Uterus (tissue), 4 donors: ENCODE measurements around the gene RABGAP1. TPM values are rescaled to one million over a fixed set of nuclear protein-coding genes. Genes with fewer than 3 reads are reported as not detected.

Experiments used
- DNase-seq, 2 donors: peaks; one replicate each; pipeline ENCODE4 v3.0.0-alpha.2; 2019 to 2020
- H3K27ac ChIP-seq, 2 donors: fragments of 200-600 bp; sonication (generic); 1 replicate in 1 of 2; 2 replicates in 1 of 2; pipeline ENCODE4 v1.5.1; 2016 to 2018
- H3K27me3 ChIP-seq, 2 donors: fragments of 200-600 bp; sonication (generic); one replicate each; pipeline ENCODE4 v1.5.1; 2018 to 2019; ENCODE audit warnings: control low read depth in 1 of 2
- H3K36me3 ChIP-seq, 2 donors: fragments of 200-600 bp; sonication (generic); one replicate each; pipeline ENCODE4 v1.5.1; 2019; ENCODE audit warnings: control low read depth in 1 of 2
- H3K4me1 ChIP-seq, 2 donors: fragments of 200-600 bp; sonication (generic); one replicate each; pipeline ENCODE4 v1.5.1; 2018 to 2019; ENCODE audit warnings: control low read depth in 1 of 2
- H3K4me3 ChIP-seq, 2 donors: fragments of 200-600 bp; sonication (generic); 1 replicate in 1 of 2; 2 replicates in 1 of 2; pipeline ENCODE4 v1.5.1; 2018 to 2019; ENCODE audit warnings: mild to moderate bottlenecking in 1 of 2
- H3K9me3 ChIP-seq, 2 donors: fragments of 200-600 bp; sonication (generic); one replicate each; pipeline ENCODE4 v1.5.1; 2019; ENCODE audit warnings: control low read depth in 1 of 2
- CTCF ChIP-seq, 4 experiments: fragments of 200-600 bp in 2 of 4; fragments of 450-650 bp in 2 of 4; sonication (generic) in 2 of 4; IDR thresholded peaks; one replicate each; pipeline ENCODE4 v1.5.1; 2016 to 2019; ENCODE audit warnings: antibody characterized with exemption in 4 of 4, mild to moderate bottlenecking in 2 of 4, moderate library complexity in 1 of 4
- POLR2A ChIP-seq, 2 donors: fragments of 450-650 bp; IDR thresholded peaks; one replicate each; pipeline ENCODE4 v1.6.1; 2016; ENCODE audit warnings: antibody characterized with exemption in 2 of 2, mild to moderate bottlenecking in 1 of 2, moderate library complexity in 1 of 2
- intact Hi-C: fragments of 100-400 bp; cut with DNase I; formaldehyde crosslinking; loops from one replicate; pipeline ENCODE4 v1.15.1; 2023; ENCODE audit warnings: low total_unique reads
- total RNA-seq, 4 donors: library from RNA; depleted of rRNA in 3 of 4; stranded (reverse); fragments of >200 nt in 3 of 4; gene quantifications; one replicate each; pipeline versions ENCODE4 v1.1.0 to v1.2.4, GENCODE V29; 2014 to 2023
- donor health status: DM: yes; HTN: yes; CAD: no.

RABGAP1 gene
- total RNA-seq, 4 donors from 2014 or later, result 81.2 to 107 (median 91.0) TPM

- no peaks in the 10 kb centered on the region for H3K9me3 ChIP-seq
- no peak overlapping the region for H3K27ac ChIP-seq
- no peak for DNase-seq
- no peaks in the 10 kb centered on the region for H3K36me3 ChIP-seq
- no peak for TF ChIP-seq CTCF (IDR thresholded peaks at IDR 0.05)
- no peak for TF ChIP-seq POLR2A (IDR thresholded peaks at IDR 0.05)
- intact Hi-C loops, result no loop called here
- H3K4me3 ChIP-seq, result no peak overlapping the region
- H3K27me3 ChIP-seq, result no peaks in the 10 kb centered on the region
- peaks cover 3 to 4% of the 10 kb centered on the region in 2 donors for H3K4me1 ChIP-seq
These were observed 124.4 kb downstream of the RABGAP1 start for GRCh38 chr9:123065196-123065595.

- H3K27me3 ChIP-seq, result no peaks in the 10 kb centered on the region
- intact Hi-C loops, result no loop called here
- H3K36me3 ChIP-seq, result no peaks in the 10 kb centered on the region
- TF ChIP-seq CTCF (IDR thresholded peaks at IDR 0.05) (no peak), POLR2A (IDR thresholded peaks at IDR 0.05) (no peak)
- peaks cover 3 to 4% of the 10 kb centered on the region in 2 donors for H3K4me1 ChIP-seq
- H3K4me3 ChIP-seq, result no peak overlapping the region
- no peak overlapping the region for H3K27ac ChIP-seq
- no peak for DNase-seq
- no peaks in the 10 kb centered on the region for H3K9me3 ChIP-seq
These were observed 126.3 kb downstream of the RABGAP1 start for GRCh38 chr9:123067136-123067535.

- Histone ChIP-seq H3K36me3 (no peaks in the 10 kb centered on the region), H3K4me3 (no peak overlapping the region), H3K27ac (peak overlapping the region; percentile 13 to 45)
These were observed 128.2 kb downstream of the RABGAP1 start for GRCh38 chr9:123069010-123069481.

GRCh38 chr9:123070198-123070597 is 129.4 kb downstream of the RABGAP1 start:
- Histone ChIP-seq H3K9me3 (no peaks in the 10 kb centered on the region), H3K36me3 (no peaks in the 10 kb centered on the region), H3K4me1 (peaks cover 0 to 8% of the 10 kb centered on the region in 2 donors), H3K27ac (no peak overlapping the region), H3K4me3 (no peak overlapping the region), H3K27me3 (no peaks in the 10 kb centered on the region)
- DNase-seq, result no peak
- TF ChIP-seq CTCF (IDR thresholded peaks at IDR 0.05), result no peak
- TF ChIP-seq POLR2A (IDR thresholded peaks at IDR 0.05), result no peak
- intact Hi-C loops, result no loop called here

More at GRCh38 chr9:123069010-123069481, 128.2 kb downstream of the RABGAP1 start:
- Histone ChIP-seq H3K9me3 (no peaks in the 10 kb centered on the region), H3K27me3 (no peaks in the 10 kb centered on the region), H3K4me1 (peaks cover 0 to 5% of the 10 kb centered on the region in 2 donors)
- TF ChIP-seq POLR2A (IDR thresholded peaks at IDR 0.05), result no peak
- no peak for TF ChIP-seq CTCF (IDR thresholded peaks at IDR 0.05)
- DNase-seq, result no peak
- intact Hi-C loops, result no loop called here

- no peak overlapping the region for H3K4me3 ChIP-seq
- DNase-seq, result no peak
- TF ChIP-seq CTCF (IDR thresholded peaks at IDR 0.05), result no peak
- no peaks in the 10 kb centered on the region for H3K36me3 ChIP-seq
- peak overlapping the region in 1 of 2 donors; percentile 73 for H3K27ac ChIP-seq
- intact Hi-C loops, result no loop called here
- H3K4me1 ChIP-seq, result peaks cover 0 to 8% of the 10 kb centered on the region in 2 donors
- H3K9me3 ChIP-seq, result no peaks in the 10 kb centered on the region
- no peaks in the 10 kb centered on the region for H3K27me3 ChIP-seq
These were observed 131.7 kb downstream of the RABGAP1 start for GRCh38 chr9:123072407-123072995.
